ENCODE results near the gene WDR36. TPM values are rescaled to one million over a fixed set of nuclear protein-coding genes. Genes with fewer than 3 reads are reported as not detected.
"Not testable (repeated sequence)": the region's sequence is repeated elsewhere in the genome, so short reads cannot be mapped to it uniquely, and the experiment has no call there.

Gene WDR36
- total RNA-seq, 4 donors from 2014 or later, result 20.0 to 23.8 (median 22.3) TPM

GRCh38 chr5:111133436-111133751 lies 41.2 kb downstream of the WDR36 start:
- no peak for TF ChIP-seq POLR2A (IDR thresholded peaks at IDR 0.05)
- TF ChIP-seq, protein P1, sequence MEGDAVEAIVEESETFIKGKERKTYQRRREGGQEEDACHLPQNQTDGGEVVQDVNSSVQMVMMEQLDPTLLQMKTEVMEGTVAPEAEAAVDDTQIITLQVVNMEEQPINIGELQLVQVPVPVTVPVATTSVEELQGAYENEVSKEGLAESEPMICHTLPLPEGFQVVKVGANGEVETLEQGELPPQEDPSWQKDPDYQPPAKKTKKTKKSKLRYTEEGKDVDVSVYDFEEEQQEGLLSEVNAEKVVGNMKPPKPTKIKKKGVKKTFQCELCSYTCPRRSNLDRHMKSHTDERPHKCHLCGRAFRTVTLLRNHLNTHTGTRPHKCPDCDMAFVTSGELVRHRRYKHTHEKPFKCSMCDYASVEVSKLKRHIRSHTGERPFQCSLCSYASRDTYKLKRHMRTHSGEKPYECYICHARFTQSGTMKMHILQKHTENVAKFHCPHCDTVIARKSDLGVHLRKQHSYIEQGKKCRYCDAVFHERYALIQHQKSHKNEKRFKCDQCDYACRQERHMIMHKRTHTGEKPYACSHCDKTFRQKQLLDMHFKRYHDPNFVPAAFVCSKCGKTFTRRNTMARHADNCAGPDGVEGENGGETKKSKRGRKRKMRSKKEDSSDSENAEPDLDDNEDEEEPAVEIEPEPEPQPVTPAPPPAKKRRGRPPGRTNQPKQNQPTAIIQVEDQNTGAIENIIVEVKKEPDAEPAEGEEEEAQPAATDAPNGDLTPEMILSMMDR (IDR thresholded peaks at IDR 0.05), result no peak
- no peak overlapping the region for H3K4me3 ChIP-seq (ENCODE audit: low read depth, poor library complexity, severe bottlenecking)
- DNase-seq (ENCODE audit: low spot score in 2 of 2), result no peak
- 92 to 94% methylated on average over 1 of the region's 1 CpG for WGBS, 2 donors
- intact Hi-C loops (cut with DNase I; ENCODE audit: low total_unique reads), result no loop called here

DNA sequence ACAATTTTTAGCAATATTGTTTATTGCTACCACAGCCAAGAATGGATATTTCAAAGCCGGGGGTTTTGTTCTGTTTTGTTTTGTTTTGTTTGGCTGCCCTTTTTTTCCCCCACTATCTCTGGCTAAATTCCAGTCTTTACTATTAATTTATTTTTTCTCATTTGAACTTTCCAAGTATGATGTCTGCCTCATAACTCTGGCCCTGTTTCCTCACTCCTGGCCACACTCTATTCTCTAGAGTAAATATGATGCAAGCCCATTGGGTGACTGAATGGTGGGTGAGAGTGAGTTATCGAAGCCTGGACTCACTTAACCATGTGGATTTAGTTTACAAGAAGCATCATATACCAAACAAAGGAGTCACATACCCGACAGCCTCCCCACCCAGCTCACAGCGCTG lies 41.9 kb downstream of the WDR36 start:
- intact Hi-C loops (cut with DNase I; ENCODE audit: low total_unique reads), result no loop called here
- 47 to 69% methylated on average over 4 of the region's 4 CpGs for WGBS, 2 donors
- TF ChIP-seq, protein P1 (IDR thresholded peaks at IDR 0.05), result no peak
- TF ChIP-seq POLR2A (IDR thresholded peaks at IDR 0.05), result no peak
- H3K4me3 ChIP-seq (ENCODE audit: low read depth, poor library complexity, severe bottlenecking), result no peak overlapping the region
- no peak for DNase-seq (ENCODE audit: low spot score in 2 of 2)

DNA sequence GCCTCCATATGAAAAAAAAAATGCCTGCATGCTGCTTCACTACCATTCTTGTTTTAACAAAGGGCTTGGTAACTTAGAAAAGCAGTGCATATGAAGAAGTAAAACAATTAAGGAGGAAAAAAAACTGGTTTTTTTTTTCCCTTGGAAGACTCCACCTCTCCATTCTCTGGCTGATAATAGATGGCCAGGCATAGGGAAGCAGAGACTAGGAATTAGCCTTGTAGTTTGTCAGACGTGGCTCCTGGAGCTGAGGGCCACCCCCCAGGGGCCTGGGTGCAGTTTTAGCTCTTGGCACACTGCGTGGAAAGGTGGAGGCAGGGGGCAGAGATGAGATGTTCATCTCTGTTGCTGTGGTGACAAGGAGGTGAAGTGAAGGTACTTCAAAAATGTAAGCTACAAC lies 42.7 kb downstream of the WDR36 start:
- WGBS, 2 donors, result 66% methylated on average over 2 of the region's 2 CpGs
- DNase-seq (ENCODE audit: low spot score in 2 of 2), result no peak
- TF ChIP-seq, protein P1 (IDR thresholded peaks at IDR 0.05), result no peak
- TF ChIP-seq POLR2A (IDR thresholded peaks at IDR 0.05), result no peak
- intact Hi-C loops (cut with DNase I; ENCODE audit: low total_unique reads), result no loop called here
- H3K4me3 ChIP-seq (ENCODE audit: low read depth, poor library complexity, severe bottlenecking), result no peak overlapping the region

DNA sequence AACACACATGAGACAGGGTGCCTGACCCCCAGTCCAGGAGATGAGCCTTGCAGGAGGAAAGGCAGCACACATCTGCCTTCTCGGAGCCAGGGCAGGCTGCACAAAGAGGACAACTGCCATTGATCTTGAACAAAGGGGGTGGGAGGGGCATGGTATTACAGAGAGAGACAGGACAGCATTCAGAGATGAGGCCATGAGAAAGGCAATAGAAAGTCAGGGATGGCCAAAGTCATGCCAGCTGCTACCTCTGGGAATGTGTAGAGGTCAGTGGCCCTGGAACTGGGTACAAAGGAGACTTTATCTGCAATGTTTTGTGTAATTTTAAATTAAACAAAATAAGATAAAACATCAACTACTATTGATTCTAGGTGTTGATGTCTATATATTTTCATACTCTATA lies 43.2 kb downstream of the WDR36 start:
- WGBS, 2 donors, result 89 to 100% methylated on average over 1 of the region's 1 CpG
- no peak for DNase-seq (ENCODE audit: low spot score in 2 of 2)
- intact Hi-C loops (cut with DNase I; ENCODE audit: low total_unique reads), result no loop called here
- H3K4me3 ChIP-seq (ENCODE audit: low read depth, poor library complexity, severe bottlenecking), result no peak overlapping the region
- TF ChIP-seq, protein P1 (IDR thresholded peaks at IDR 0.05), result no peak
- TF ChIP-seq POLR2A (IDR thresholded peaks at IDR 0.05), result no peak

DNA sequence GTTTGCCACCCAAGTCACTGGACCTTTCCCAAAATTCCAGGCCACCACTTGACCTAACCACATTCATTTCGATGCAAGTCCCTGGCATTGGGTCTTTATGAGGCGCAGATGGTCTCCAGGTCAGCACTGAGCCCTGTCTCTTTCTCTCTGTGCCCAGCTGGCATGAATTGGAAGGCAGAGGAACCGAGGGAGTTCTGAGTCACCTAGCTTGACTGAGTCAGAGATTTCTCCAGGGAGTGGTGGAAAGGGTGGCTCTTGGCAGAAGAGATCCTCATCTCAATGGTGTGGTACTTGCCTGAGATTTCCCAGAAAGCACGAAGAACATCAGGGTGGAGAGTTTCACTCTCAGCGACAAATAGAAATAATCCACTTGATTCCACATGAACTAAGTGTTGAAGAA lies 43.8 kb downstream of the WDR36 start:
- no peak for DNase-seq (ENCODE audit: low spot score in 2 of 2)
- TF ChIP-seq POLR2A (IDR thresholded peaks at IDR 0.05), result no peak
- TF ChIP-seq, protein P1 (IDR thresholded peaks at IDR 0.05), result no peak
- WGBS, 2 donors, result 61 to 63% methylated on average over 5 of the region's 5 CpGs
- intact Hi-C loops (cut with DNase I; ENCODE audit: low total_unique reads), result no loop called here
- H3K4me3 ChIP-seq (ENCODE audit: low read depth, poor library complexity, severe bottlenecking), result no peak overlapping the region

- TF ChIP-seq, protein P1 (IDR thresholded peaks at IDR 0.05), result no peak
Observed at GRCh38 chr5:111138096-111138495, 45.9 kb downstream of the WDR36 start.

DNA sequence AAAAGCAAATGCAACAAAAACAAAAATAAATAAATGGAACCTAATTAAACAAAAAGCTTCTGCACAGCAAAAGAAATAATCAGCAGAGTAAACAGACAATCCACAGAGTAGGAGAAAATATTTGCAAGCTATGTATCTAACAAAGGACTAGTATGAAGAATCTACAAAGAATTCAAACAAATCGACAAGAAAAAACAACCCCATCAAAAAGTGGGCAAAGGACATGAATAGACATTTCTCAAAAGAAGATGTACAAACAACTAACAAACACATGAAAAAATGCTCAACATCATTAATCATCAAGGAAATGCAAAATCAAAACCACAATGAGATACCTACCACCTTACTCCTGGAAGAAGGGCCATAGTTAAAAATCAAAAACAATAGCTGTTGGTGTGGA lies 49.3 kb downstream of the WDR36 start:
- H3K4me3 ChIP-seq (ENCODE audit: low read depth, poor library complexity, severe bottlenecking); intact Hi-C loops (cut with DNase I; ENCODE audit: low total_unique reads); DNase-seq (ENCODE audit: low spot score in 2 of 2): not testable (repeated sequence)
- 88 to 97% methylated on average over 1 of the region's 1 CpG for WGBS, 2 donors

More at GRCh38 chr5:111138096-111138495, 45.9 kb downstream of the WDR36 start:
- DNase-seq (ENCODE audit: low spot score in 2 of 2), result no peak
- intact Hi-C loops (cut with DNase I; ENCODE audit: low total_unique reads), result no loop called here
- WGBS, 2 donors, result 49 to 62% methylated on average over 2 of the region's 2 CpGs
- no peak overlapping the region for H3K4me3 ChIP-seq (ENCODE audit: low read depth, poor library complexity, severe bottlenecking)
